PC-9 (cell line): Measurements from ENCODE around the gene USP48. TPM values are rescaled to one million over a fixed set of nuclear protein-coding genes. Genes with fewer than 3 reads are reported as not detected.

ENCODE experiments used
- BruUV-seq: library from RNA; stranded (reverse); fragments of 400-500 nt; replicated peaks from 2 replicates; lab custom pipeline; 2021; lab: Mats Ljungman, UMichigan
- CTCF ChIA-PET: fragments of 300-600 bp; sonication (Branson Sonifier 250); formaldehyde crosslinking; loops from one replicate; lab custom pipeline; 2022; ENCODE audit warnings: antibody characterized with exemption; lab: Charles Lee
- POLR2A ChIA-PET: fragments of 300-600 bp; sonication (Branson Sonifier 250); formaldehyde crosslinking; loops from one replicate; lab custom pipeline; 2022; ENCODE audit warnings: antibody characterized with exemption; ENCODE audit not compliant: unreplicated experiment; lab: Charles Lee
- DNase-seq, 2 experiments: peaks; one replicate each; pipeline versions ENCODE4 v3.0.0 to v3.0.0-alpha.2; 2015 to 2022; ENCODE audit warnings: mixed read lengths in 1 of 2
- H2AFZ ChIP-seq: fragments of 200-600 bp; sonication (generic); 2 replicates; pipeline ENCODE4 v1.8.1; 2017; ENCODE audit warnings: antibody characterized with exemption
- H3F3A ChIP-seq: fragments of 200-600 bp; sonication (generic); 2 replicates; pipeline ENCODE4 v1.8.1; 2017; ENCODE audit warnings: antibody characterized with exemption, mild to moderate bottlenecking, low read depth; ENCODE audit not compliant: insufficient read depth
- H3K27ac ChIP-seq: fragments of 200-600 bp; sonication (generic); 2 replicates; pipeline ENCODE4 v1.6.1; 2016; ENCODE audit warnings: mixed run types
- H3K27me3 ChIP-seq: fragments of 200-600 bp; sonication (generic); 2 replicates; pipeline ENCODE4 v1.6.1; 2016; ENCODE audit warnings: low read depth, mixed run types; ENCODE audit not compliant: insufficient read depth
- H3K36me3 ChIP-seq: fragments of 200-600 bp; sonication (generic); 2 replicates; pipeline ENCODE4 v1.6.1; 2016; ENCODE audit warnings: low read depth, mixed run types
- H3K4me1 ChIP-seq: fragments of 200-600 bp; sonication (generic); replicated peaks from 2 replicates; pipeline ENCODE4 v1.6.1; 2016; ENCODE audit warnings: mixed run types; ENCODE audit not compliant: insufficient read depth
- H3K4me2 ChIP-seq: fragments of 200-600 bp; sonication (generic); 2 replicates; pipeline ENCODE4 v1.6.1; 2017; ENCODE audit warnings: mixed run types
- H3K4me3 ChIP-seq: fragments of 200-600 bp; sonication (generic); 2 replicates; pipeline ENCODE4 v1.6.1; 2016; ENCODE audit warnings: mixed run types
- H3K79me2 ChIP-seq: fragments of 200-600 bp; sonication (generic); 2 replicates; pipeline ENCODE4 v1.6.1; 2017; ENCODE audit warnings: low read depth, mixed run types
- H3K9me2 ChIP-seq: fragments of 200-600 bp; sonication (generic); 2 replicates; pipeline ENCODE4 v1.8.1; 2017; ENCODE audit warnings: mild to moderate bottlenecking; ENCODE audit not compliant: insufficient read depth
- H3K9me3 ChIP-seq: fragments of 200-600 bp; sonication (generic); 2 replicates; pipeline ENCODE4 v1.8.1; 2016; ENCODE audit warnings: low read depth; ENCODE audit not compliant: insufficient read depth
- H4K20me1 ChIP-seq: fragments of 200-600 bp; sonication (generic); 2 replicates; pipeline ENCODE4 v1.8.1; 2017; ENCODE audit not compliant: insufficient read depth
- CTCF ChIP-seq: fragments of 200-600 bp; sonication (generic); conservative IDR thresholded peaks from 2 replicates; pipeline ENCODE4 v1.6.1; 2017; ENCODE audit warnings: mixed run types, antibody characterized with exemption, mild to moderate bottlenecking, moderate library complexity
- EZH2 ChIP-seq: fragments of 200-600 bp; sonication (generic); IDR thresholded peaks from 2 replicates; pipeline ENCODE4 v1.8.0; 2017; ENCODE audit warnings: antibody characterized with exemption, low read depth
- intact Hi-C: fragments of 100-400 bp; cut with micrococcal nuclease; formaldehyde crosslinking; loops from one replicate; pipeline ENCODE4 v1.10.0; 2022; ENCODE audit not compliant: unreplicated experiment
- total RNA-seq: library from RNA; stranded (reverse); gene quantifications from 2 replicates; pipeline ENCODE4 v1.2.3, GENCODE V29; 2021

The USP48 gene
- total RNA-seq, 1 experiment from 2014 or later, result 63.1 TPM

- Histone ChIP-seq H3K79me2 (no peaks in the 10 kb centered on the region), H3K36me3 (no peaks in the 10 kb centered on the region), H3K4me1 (peaks cover 27% of the 10 kb centered on the region), H3K9me3 (no peaks in the 10 kb centered on the region), H3K4me2 (peak overlapping the region; percentile 66), H2AFZ (0 out of 2 replicates have a peak overlapping the region, but pooled peaks have one; percentile 22), H3K27ac (peak overlapping the region; percentile 79), H3F3A (peaks cover 19% of the 10 kb centered on the region), H3K9me2 (no peaks in the 10 kb centered on the region), H4K20me1 (no peaks in the 10 kb centered on the region), H3K27me3 (no peaks in the 10 kb centered on the region), H3K4me3 (no peak overlapping the region)
- POLR2A ChIA-PET, result no interaction called here
- no TSS peak for BruUV-seq
- CTCF ChIA-PET, result no interaction called here
- TF ChIP-seq CTCF (no peak), EZH2 (no peak)
- intact Hi-C loops, result loop anchor here (2.0 to 5.0 kb wide), 2 partner anchors 34 to 114 kb away; partner anchors contain the start of gene USP48
- peak; percentile 69 to 90 for DNase-seq
Observed at GRCh38 chr1:21816602-21817302, 33.8 kb upstream of the USP48 start.

GRCh38 chr1:21815724-21816321 is 32.9 kb upstream of the USP48 start:
- TF ChIP-seq EZH2 (no peak), CTCF (no peak)
- no peak for DNase-seq
- ChIA-PET CTCF (no interaction called here), POLR2A (no interaction called here)
- Histone ChIP-seq H3K4me1 (peaks cover 33% of the 10 kb centered on the region), H3K27ac (0 out of 2 replicates have a peak overlapping the region, but pooled peaks have one; percentile 79), H2AFZ (no peak overlapping the region), H3K27me3 (no peaks in the 10 kb centered on the region), H3K36me3 (no peaks in the 10 kb centered on the region), H4K20me1 (no peaks in the 10 kb centered on the region), H3K4me2 (no peak overlapping the region), H3K9me3 (no peaks in the 10 kb centered on the region), H3F3A (peaks cover 19% of the 10 kb centered on the region), H3K79me2 (no peaks in the 10 kb centered on the region), H3K9me2 (no peaks in the 10 kb centered on the region), H3K4me3 (no peak overlapping the region)
- BruUV-seq, result no TSS peak
- intact Hi-C loops, result loop anchor here (2.0 to 5.0 kb wide), 2 partner anchors 33 to 114 kb away; partner anchors contain the start of gene USP48

- H3K9me3 ChIP-seq, result no peaks in the 10 kb centered on the region
- intact Hi-C loops, result loop anchor here (5.0 kb wide), 1 partner anchor 113 kb away; no protein-coding TSS in a partner anchor
- no peaks in the 10 kb centered on the region for H3K36me3 ChIP-seq
- no peak overlapping the region for H3K4me2 ChIP-seq
- CTCF ChIA-PET, result interaction anchor here (0.6 to 0.7 kb wide), 2 partner anchors 31 to 312 kb away, joined by 3 to 12 read pairs; no protein-coding TSS in a partner anchor
- TF ChIP-seq CTCF (no peak), EZH2 (no peak)
- DNase-seq, result no peak
- no peaks in the 10 kb centered on the region for H3K27me3 ChIP-seq
- no peak overlapping the region for H3K27ac ChIP-seq
- no peaks in the 10 kb centered on the region for H4K20me1 ChIP-seq
- no peak overlapping the region for H3K4me3 ChIP-seq
- H3K4me1 ChIP-seq, result peaks cover 33% of the 10 kb centered on the region
- no peaks in the 10 kb centered on the region for H3K9me2 ChIP-seq
- BruUV-seq, result no TSS peak
- H2AFZ ChIP-seq, result no peak overlapping the region
- POLR2A ChIA-PET, result no interaction called here
- H3F3A ChIP-seq, result peaks cover 19% of the 10 kb centered on the region
- H3K79me2 ChIP-seq, result no peaks in the 10 kb centered on the region
Observed at GRCh38 chr1:21814981-21815582, 32.1 kb upstream of the USP48 start.
